OCI-LY7 (cell line): ENCODE measurements around the gene CTTNBP2NL. TPM values are rescaled to one million over a fixed set of nuclear protein-coding genes. Genes with fewer than 3 reads are reported as not detected.

Experiments
- BruUV-seq: library from RNA; stranded (reverse); fragments of 400-500 nt; replicated peaks from 2 replicates; lab custom pipeline; 2021; lab: Mats Ljungman, UMichigan
- CTCF ChIA-PET: fragments of 300-600 bp; sonication (Branson Sonifier 250); formaldehyde crosslinking; loops from one replicate; lab custom pipeline; 2022; ENCODE audit warnings: antibody characterized with exemption; ENCODE audit not compliant: unreplicated experiment; lab: Charles Lee
- POLR2A ChIA-PET: fragments of 300-600 bp; sonication (Branson Sonifier 250); formaldehyde crosslinking; loops from one replicate; lab custom pipeline; 2022; ENCODE audit warnings: antibody characterized with exemption; lab: Charles Lee
- DNase-seq: peaks from one replicate; pipeline ENCODE4 v3.0.0-alpha.2; 2015; ENCODE audit warnings: low spot score
- H2AFZ ChIP-seq: fragments of 200-600 bp; sonication (generic), shearing (Covaris generic); 2 replicates; pipeline ENCODE4 v1.6.1; 2014; ENCODE audit warnings: mild to moderate bottlenecking, antibody characterized with exemption, low read length, moderate library complexity
- H3K27ac ChIP-seq: fragments of 200-600 bp; sonication (generic); 2 replicates; pipeline ENCODE4 v1.5.1; 2014; ENCODE audit warnings: mixed run types, low read depth, mild to moderate bottlenecking, moderate library complexity, low read length, inconsistent platforms; ENCODE audit not compliant: poor library complexity, severe bottlenecking
- H3K36me3 ChIP-seq: fragments of 200-600 bp; sonication (generic); 2 replicates; pipeline ENCODE4 v1.6.1; 2014; ENCODE audit warnings: mild to moderate bottlenecking, antibody characterized with exemption, low read length, moderate library complexity, mixed read lengths; ENCODE audit not compliant: insufficient read depth
- H3K4me1 ChIP-seq: fragments of 200-600 bp; sonication (generic); 2 replicates; pipeline ENCODE4 v1.5.1; 2014; ENCODE audit warnings: mild to moderate bottlenecking, low read length; ENCODE audit not compliant: insufficient read depth, poor library complexity, severe bottlenecking
- H3K4me2 ChIP-seq: fragments of 200-600 bp; sonication (generic); 2 replicates; pipeline ENCODE4 v1.6.1; 2014; ENCODE audit warnings: mild to moderate bottlenecking, low read length
- H3K4me3 ChIP-seq: fragments of 200-600 bp; sonication (generic); 2 replicates; pipeline ENCODE4 v1.5.1; 2014; ENCODE audit warnings: mild to moderate bottlenecking, low read depth, low read length; ENCODE audit not compliant: poor library complexity, severe bottlenecking
- H3K79me2 ChIP-seq: fragments of 200-600 bp; sonication (generic); 2 replicates; pipeline ENCODE4 v1.6.1; 2016; ENCODE audit warnings: low read depth, mild to moderate bottlenecking, low read length, moderate library complexity, mixed read lengths; ENCODE audit not compliant: insufficient read depth
- H3K9me2 ChIP-seq: fragments of 200-600 bp; sonication (generic); 2 replicates; pipeline ENCODE4 v1.6.1; 2016; ENCODE audit warnings: mild to moderate bottlenecking, low read length, mixed read lengths; ENCODE audit not compliant: insufficient read depth
- H3K9me3 ChIP-seq: fragments of 200-600 bp; sonication (generic); 2 replicates; pipeline ENCODE4 v1.6.1; 2014; ENCODE audit warnings: mild to moderate bottlenecking, mixed run types, low read length, mixed read lengths
- H4K20me1 ChIP-seq: fragments of 200-600 bp; sonication (generic); 2 replicates; pipeline ENCODE4 v1.6.1; 2014; ENCODE audit warnings: mild to moderate bottlenecking, antibody characterized with exemption, low read length, moderate library complexity, mixed read lengths; ENCODE audit not compliant: insufficient read depth
- EZH2phosphoT487 ChIP-seq: fragments of 200-600 bp; sonication (generic); IDR thresholded peaks from 2 replicates; pipeline ENCODE4 v1.6.1; 2018; ENCODE audit warnings: low read depth, borderline replicate concordance, mild to moderate bottlenecking, mixed run types, antibody characterized with exemption, low read length, moderate library complexity, mixed read lengths
- intact Hi-C: fragments of 100-400 bp; cut with micrococcal nuclease; formaldehyde crosslinking; loops from one replicate; pipeline ENCODE4 v1.10.0; 2022; ENCODE audit not compliant: unreplicated experiment
- total RNA-seq, 2 experiments: library from RNA; depleted of rRNA in 1 of 2; stranded (reverse); fragments of >200 nt in 1 of 2; shearing (Covaris generic) in 1 of 2; gene quantifications; 2 replicates each; pipeline ENCODE4 v1.2.3, GENCODE V29; 2014 to 2022
- TF ChIP-seq, protein P1 (sequence below): fragments of 200-600 bp; sonication (generic); conservative IDR thresholded peaks from 2 replicates; pipeline ENCODE4 v1.5.1; 2014; ENCODE audit warnings: mild to moderate bottlenecking, antibody characterized with exemption, low read length, moderate library complexity, mixed read lengths

CTTNBP2NL gene
- total RNA-seq, 2 experiments from 2014 or later, result 1.5 to 8.7 TPM

DNA sequence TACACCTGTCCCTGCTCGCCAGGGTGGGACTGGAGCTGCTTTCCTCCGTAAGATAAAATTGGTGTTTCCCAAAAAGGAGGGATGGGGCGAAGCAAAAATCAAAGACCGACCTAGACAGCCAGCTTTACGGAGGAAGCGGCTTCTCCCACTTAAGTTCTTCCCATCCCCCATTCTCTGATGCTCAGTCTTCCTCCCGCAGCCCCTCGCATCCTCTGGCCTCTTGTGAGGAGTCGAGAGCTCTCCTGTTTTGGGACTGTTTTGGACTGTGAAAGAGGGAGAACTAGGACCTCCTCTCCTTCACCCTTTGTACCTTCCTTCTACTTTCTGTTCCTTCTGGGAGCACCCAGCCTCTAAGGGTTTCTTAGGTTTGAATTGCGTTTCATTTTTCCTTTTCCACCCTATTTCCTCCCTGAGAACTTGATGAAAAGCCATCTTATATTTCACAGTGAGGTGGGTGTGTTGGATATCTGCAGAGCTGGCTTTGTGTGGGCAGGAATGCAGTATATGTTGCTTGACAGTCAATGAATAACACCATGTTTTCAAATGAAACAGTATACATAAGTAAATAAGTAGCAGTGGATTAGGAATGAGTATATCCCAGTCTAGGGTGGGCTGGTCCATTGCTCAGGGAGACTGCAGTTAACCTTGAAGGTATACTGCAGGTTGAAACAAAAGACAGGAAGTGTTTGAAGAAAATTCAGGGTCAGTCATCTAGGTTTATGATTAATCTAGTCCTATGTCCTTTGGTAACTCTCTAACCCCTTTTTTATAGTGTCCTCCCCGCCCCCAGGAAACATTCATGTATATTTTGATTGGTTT is 848 bp downstream of the CTTNBP2NL start:
- TF ChIP-seq, protein P1, sequence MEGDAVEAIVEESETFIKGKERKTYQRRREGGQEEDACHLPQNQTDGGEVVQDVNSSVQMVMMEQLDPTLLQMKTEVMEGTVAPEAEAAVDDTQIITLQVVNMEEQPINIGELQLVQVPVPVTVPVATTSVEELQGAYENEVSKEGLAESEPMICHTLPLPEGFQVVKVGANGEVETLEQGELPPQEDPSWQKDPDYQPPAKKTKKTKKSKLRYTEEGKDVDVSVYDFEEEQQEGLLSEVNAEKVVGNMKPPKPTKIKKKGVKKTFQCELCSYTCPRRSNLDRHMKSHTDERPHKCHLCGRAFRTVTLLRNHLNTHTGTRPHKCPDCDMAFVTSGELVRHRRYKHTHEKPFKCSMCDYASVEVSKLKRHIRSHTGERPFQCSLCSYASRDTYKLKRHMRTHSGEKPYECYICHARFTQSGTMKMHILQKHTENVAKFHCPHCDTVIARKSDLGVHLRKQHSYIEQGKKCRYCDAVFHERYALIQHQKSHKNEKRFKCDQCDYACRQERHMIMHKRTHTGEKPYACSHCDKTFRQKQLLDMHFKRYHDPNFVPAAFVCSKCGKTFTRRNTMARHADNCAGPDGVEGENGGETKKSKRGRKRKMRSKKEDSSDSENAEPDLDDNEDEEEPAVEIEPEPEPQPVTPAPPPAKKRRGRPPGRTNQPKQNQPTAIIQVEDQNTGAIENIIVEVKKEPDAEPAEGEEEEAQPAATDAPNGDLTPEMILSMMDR, result no peak
- no peak for TF ChIP-seq EZH2phosphoT487
- H4K20me1 ChIP-seq, result no peaks in the 10 kb centered on the region
- H3K36me3 ChIP-seq, result no peaks in the 10 kb centered on the region
- H3K9me2 ChIP-seq, result no peaks in the 10 kb centered on the region
- H2AFZ ChIP-seq, result peak overlapping the region; percentile 95
- H3K4me2 ChIP-seq, result peak overlapping the region; percentile 85
- BruUV-seq, result no TSS peak
- peaks cover 58% of the 10 kb centered on the region for H3K4me1 ChIP-seq
- intact Hi-C loops, result loop anchor here (1.0 to 10.0 kb wide), 4 partner anchors 112 to 558 kb away; partner anchors contain the start of genes MOV10, SLC16A1 and WNT2B
- CTCF ChIA-PET, result interaction anchor here (1.0 kb wide), 1 partner anchor 70 kb away, joined by 3 read pairs; no protein-coding TSS in a partner anchor
- POLR2A ChIA-PET, result interaction anchor here (0.7 to 2.1 kb wide), 8 partner anchors 10 to 657 kb away, joined by 3 to 7 read pairs (median 4); partner anchors contain the start of gene PPM1J
- H3K4me3 ChIP-seq, result peak overlapping the region; percentile 89
- H3K9me3 ChIP-seq, result no peaks in the 10 kb centered on the region
- no peaks in the 10 kb centered on the region; the same call in 1 of the 2 replicates for H3K79me2 ChIP-seq
- no peak overlapping the region for H3K27ac ChIP-seq
- peak; percentile 20 for DNase-seq

GRCh38 chr1:112397841-112398240 is 1.8 kb downstream of the CTTNBP2NL start:
- H3K4me3 ChIP-seq, result peak overlapping the region; percentile 14
- TF ChIP-seq, protein P1, result no peak
- TF ChIP-seq EZH2phosphoT487, result no peak
- peaks cover 58% of the 10 kb centered on the region for H3K4me1 ChIP-seq
- DNase-seq, result no peak
- H4K20me1 ChIP-seq, result no peaks in the 10 kb centered on the region
- H2AFZ ChIP-seq, result no peak overlapping the region; the same call in 1 of the 2 replicates
- H3K4me2 ChIP-seq, result peak overlapping the region; percentile 85
- H3K27ac ChIP-seq, result no peak overlapping the region
- no peaks in the 10 kb centered on the region; the same call in 1 of the 2 replicates for H3K79me2 ChIP-seq
- ChIA-PET POLR2A (interaction anchor here (0.7 to 2.1 kb wide), 2 partner anchors 317 to 658 kb away, joined by 3 to 7 read pairs; partner anchors contain the start of gene PPM1J), CTCF (no interaction called here)
- H3K9me2 ChIP-seq, result no peaks in the 10 kb centered on the region
- H3K9me3 ChIP-seq, result no peaks in the 10 kb centered on the region
- BruUV-seq, result TSS peak; percentile 45
- no peaks in the 10 kb centered on the region for H3K36me3 ChIP-seq
- intact Hi-C loops, result loop anchor here (2.0 to 10.0 kb wide), 3 partner anchors 111 to 557 kb away; partner anchors contain the start of genes MOV10, SLC16A1 and WNT2B
